Activated CD4-positive, alpha-beta T cell treated with anti-CD3 and anti-CD28 coated beads for 1 hour (primary cell): ENCODE measurements around the gene SASH1.

Source experiments
- DNase-seq: peaks from one replicate; pipeline ENCODE4 v3.0.0-alpha.2; 2020

The SASH1 gene

GRCh38 chr6:148440016-148440415 is 97.4 kb downstream of the SASH1 start:
- no peak for DNase-seq

- no peak for DNase-seq
Measured at GRCh38 chr6:148440877-148441453, 98.3 kb downstream of the SASH1 start.

GRCh38 chr6:148441454-148441911 is 98.8 kb downstream of the SASH1 start:
- DNase-seq, result no peak

GRCh38 chr6:148443798-148444560 is 101.3 kb downstream of the SASH1 start:
- no peak for DNase-seq

- DNase-seq, result no peak
Measured at GRCh38 chr6:148445116-148445515, 102.5 kb downstream of the SASH1 start.

- DNase-seq, result no peak
Measured at GRCh38 chr6:148445620-148446019, 103.0 kb downstream of the SASH1 start.

GRCh38 chr6:148446681-148447080 is 104.0 kb downstream of the SASH1 start:
- DNase-seq, result no peak

- no peak for DNase-seq
Measured at GRCh38 chr6:148447521-148448230, 105.0 kb downstream of the SASH1 start.

GRCh38 chr6:148448369-148449012 is 105.9 kb downstream of the SASH1 start:
- DNase-seq, result no peak

GRCh38 chr6:148450866-148451265 is 108.2 kb downstream of the SASH1 start:
- DNase-seq, result no peak

GRCh38 chr6:148451690-148452089 is 109.1 kb downstream of the SASH1 start:
- DNase-seq, result no peak

- DNase-seq, result no peak
Measured at GRCh38 chr6:148452876-148453275, 110.2 kb downstream of the SASH1 start.

GRCh38 chr6:148453906-148454305 is 111.3 kb downstream of the SASH1 start:
- no peak for DNase-seq

GRCh38 chr6:148455225-148455624 is 112.6 kb downstream of the SASH1 start:
- no peak for DNase-seq

GRCh38 chr6:148455674-148456558 is 113.3 kb downstream of the SASH1 start:
- DNase-seq, result no peak

GRCh38 chr6:148457137-148457842 is 114.7 kb downstream of the SASH1 start:
- no peak for DNase-seq

GRCh38 chr6:148457843-148458159 is 115.2 kb downstream of the SASH1 start:
- DNase-seq, result no peak

GRCh38 chr6:148459238-148459637 is 116.6 kb downstream of the SASH1 start:
- DNase-seq, result no peak

- no peak for DNase-seq
Measured at GRCh38 chr6:148460876-148461646, 118.4 kb downstream of the SASH1 start.

GRCh38 chr6:148461986-148462577 is 119.4 kb downstream of the SASH1 start:
- no peak for DNase-seq

GRCh38 chr6:148463671-148464070 is 121.0 kb downstream of the SASH1 start:
- DNase-seq, result no peak
